Urinary bladder (tissue), 4 donors: Measurements from ENCODE around the gene ELOA. TPM values are rescaled to one million over a fixed set of nuclear protein-coding genes. Genes with fewer than 3 reads are reported as not detected.

Experiments used
- DNase-seq: peaks from one replicate; pipeline ENCODE4 v3.0.0-alpha.2; 2015; ENCODE audit errors: extremely low spot score
- H3K27ac ChIP-seq: one replicate; pipeline ENCODE4 v1.5.1; 2013; ENCODE audit warnings: low read depth, mild to moderate bottlenecking, moderate library complexity
- H3K36me3 ChIP-seq: one replicate; pipeline ENCODE4 v1.6.1; 2013; ENCODE audit warnings: mild to moderate bottlenecking, moderate library complexity; ENCODE audit not compliant: insufficient read depth
- H3K4me1 ChIP-seq: one replicate; pipeline ENCODE4 v1.6.1; 2013; ENCODE audit warnings: mild to moderate bottlenecking, moderate library complexity; ENCODE audit not compliant: insufficient read depth
- H3K4me3 ChIP-seq: one replicate; pipeline ENCODE4 v1.5.1; 2013; ENCODE audit warnings: low read depth, low read length
- WGBS: extraction: QIAGEN DNeasy Blood & Tissue Kit; methylation state at CpG from one replicate; pipeline ENCODE4 v1.1.7; 2013; 5-methylcytosine and 5-hydroxymethylcytosine counted together
- polyA plus RNA-seq: library from polyadenylated mRNA; stranded (reverse); fragments of 200-250 nt; gene quantifications from one replicate; pipeline ENCODE4 v1.2.3, GENCODE V29; 2013
- total RNA-seq: library from RNA; depleted of rRNA; stranded (reverse); fragments of >200 nt; gene quantifications from one replicate; pipeline ENCODE4 v1.2.3, GENCODE V29; 2014
- donor health status: healthy with polysubstance abuse.
- donor health status: healthy.

The ELOA gene
- total and polyA plus RNA-seq, 2 donors, result 17.3 to 21.5 TPM

DNA sequence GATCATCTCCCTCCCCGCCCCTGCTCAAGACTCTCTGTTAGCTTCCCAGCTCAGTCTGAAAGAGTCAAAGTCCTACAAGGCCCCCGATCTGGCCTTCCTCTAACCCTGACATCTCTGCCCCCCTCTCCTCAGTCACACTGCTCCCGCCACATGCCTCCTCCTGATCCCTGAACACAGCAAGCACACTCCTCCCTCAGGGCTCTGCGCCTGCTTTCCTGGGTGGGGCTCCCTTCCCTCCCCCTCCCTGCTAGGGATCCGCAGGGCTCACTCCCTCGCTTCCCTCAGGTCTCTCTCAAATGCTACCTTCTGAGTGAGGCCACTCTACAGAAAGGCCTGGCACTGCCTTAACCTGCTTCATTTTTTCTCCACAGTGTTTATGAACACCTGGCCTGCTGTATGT is 63.0 kb downstream of the ELOA start:
- H3K4me1 ChIP-seq, result no peaks in the 10 kb centered on the region
- no peaks in the 10 kb centered on the region for H3K36me3 ChIP-seq
- DNase-seq, result no peak
- no peak overlapping the region for H3K27ac ChIP-seq
- H3K4me3 ChIP-seq, result no peak overlapping the region
- 70% methylated on average over 6 of the region's 6 CpGs for WGBS

- no peak for DNase-seq
- 47% methylated on average over 3 of the region's 3 CpGs for WGBS
- H3K27ac ChIP-seq, result no peak overlapping the region
- H3K4me3 ChIP-seq, result no peak overlapping the region
- no peaks in the 10 kb centered on the region for H3K4me1 ChIP-seq
- no peaks in the 10 kb centered on the region for H3K36me3 ChIP-seq
Observed at GRCh38 chr1:23807453-23807852, 64.2 kb downstream of the ELOA start.

- peaks cover 2% of the 10 kb centered on the region for H3K36me3 ChIP-seq
- H3K27ac ChIP-seq, result no peak overlapping the region
- DNase-seq, result no peak
- no peaks in the 10 kb centered on the region for H3K4me1 ChIP-seq
- 31% methylated on average over 6 of the region's 6 CpGs for WGBS
- no peak overlapping the region for H3K4me3 ChIP-seq
Observed at GRCh38 chr1:23809751-23810171, 66.5 kb downstream of the ELOA start.

GRCh38 chr1:23810818-23811540 is 67.7 kb downstream of the ELOA start:
- Histone ChIP-seq H3K4me1 (no peaks in the 10 kb centered on the region), H3K27ac (no peak overlapping the region), H3K4me3 (no peak overlapping the region), H3K36me3 (peaks cover 2% of the 10 kb centered on the region)
- DNase-seq, result no peak
- WGBS, result 56% methylated on average over 3 of the region's 3 CpGs

Other genes with a start within 250 kb of the ELOA start
- 2.9 TPM for gene E2F2, start 212.2 kb upstream of the ELOA start, total RNA-seq
- gene E2F2, start 212.2 kb upstream of the ELOA start, polyA plus RNA-seq, result 0.08 TPM
- 152 TPM for gene ID3, start 184.0 kb upstream of the ELOA start, total RNA-seq
- gene ID3, start 184.0 kb upstream of the ELOA start, polyA plus RNA-seq, result 299 TPM
- 959 TPM for gene RPL11, start 51.7 kb upstream of the ELOA start, total RNA-seq
- 2,380 TPM for gene RPL11, start 51.7 kb upstream of the ELOA start, polyA plus RNA-seq
- gene PITHD1, start 34.9 kb downstream of the ELOA start, total RNA-seq, result 43.6 TPM
- gene PITHD1, start 34.9 kb downstream of the ELOA start, polyA plus RNA-seq, result 49.2 TPM
- gene LYPLA2, start 47.7 kb downstream of the ELOA start, total RNA-seq, result 15.8 TPM
- 40.6 TPM for gene LYPLA2, start 47.7 kb downstream of the ELOA start, polyA plus RNA-seq
- gene GALE, start 57.3 kb downstream of the ELOA start, total RNA-seq, result 11.2 TPM
- 20.2 TPM for gene GALE, start 57.3 kb downstream of the ELOA start, polyA plus RNA-seq
- 29.3 TPM for gene HMGCL, start 82.0 kb downstream of the ELOA start, total RNA-seq
- 42.3 TPM for gene HMGCL, start 82.0 kb downstream of the ELOA start, polyA plus RNA-seq
- 34.9 TPM for gene FUCA1, start 124.8 kb downstream of the ELOA start, total RNA-seq
- gene FUCA1, start 124.8 kb downstream of the ELOA start, polyA plus RNA-seq, result 37.0 TPM
- gene CNR2, start 169.9 kb downstream of the ELOA start, total RNA-seq, result 0.11 TPM
- not detected for gene CNR2, start 169.9 kb downstream of the ELOA start, polyA plus RNA-seq
- 156 TPM for gene PNRC2, start 216.4 kb downstream of the ELOA start, total RNA-seq
- gene PNRC2, start 216.4 kb downstream of the ELOA start, polyA plus RNA-seq, result 94.0 TPM
- 155 TPM for gene SRSF10, start 236.9 kb downstream of the ELOA start, total RNA-seq
- gene SRSF10, start 236.9 kb downstream of the ELOA start, polyA plus RNA-seq, result 50.7 TPM